Activated T-helper 9 cell treated with anti-CD3 and anti-CD28 coated beads, Interleukin-2, amount 50 U/mL, for 16 hours (primary cell): ENCODE data around the gene PPM1E.
"Not testable (repeated sequence)": the region's sequence is repeated elsewhere in the genome, so short reads cannot be mapped to it uniquely, and the experiment has no call there.

Source experiments
- DNase-seq: peaks from one replicate; pipeline ENCODE4 v3.0.0-alpha.2; 2020; ENCODE audit warnings: low read depth

The PPM1E gene

DNA sequence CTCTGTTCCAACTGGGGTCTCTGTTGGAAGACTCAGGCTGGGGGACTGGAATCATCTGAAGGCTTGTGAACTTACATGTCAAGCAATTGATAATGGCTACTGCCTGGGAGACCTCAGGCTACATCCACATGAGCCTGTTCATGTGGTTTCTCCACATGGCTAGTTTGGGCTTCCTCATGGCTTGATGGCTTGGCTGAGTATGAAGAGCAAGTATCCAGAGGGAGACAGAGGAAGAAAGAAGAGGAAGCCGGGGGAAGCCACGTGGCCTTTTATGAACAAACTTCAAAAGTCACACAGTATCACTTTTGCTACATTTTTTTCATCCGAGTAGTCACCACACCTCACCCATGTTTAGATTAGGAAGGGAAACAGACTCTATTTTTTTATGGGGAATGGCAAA is 192.2 kb downstream of the PPM1E start:
- no peak for DNase-seq

DNA sequence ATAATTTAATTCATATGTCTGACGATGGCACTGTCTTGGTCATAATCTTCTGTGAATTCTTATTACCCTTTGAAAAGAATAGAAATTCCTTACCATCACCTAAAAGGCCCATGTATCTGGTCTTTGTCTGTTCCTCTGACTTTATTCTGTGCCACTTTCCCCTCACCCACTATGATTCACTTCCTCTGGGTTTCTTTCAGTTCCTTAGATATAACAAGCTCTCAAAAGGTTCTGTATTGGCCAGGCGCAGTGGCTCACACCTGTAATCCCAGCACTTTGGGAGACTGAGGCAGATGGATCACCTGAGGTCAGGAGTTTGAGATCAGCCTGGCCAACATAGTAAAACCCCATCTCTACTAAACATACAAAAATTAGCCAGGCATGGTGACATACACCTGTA is 198.7 kb downstream of the PPM1E start:
- not testable (repeated sequence) for DNase-seq

DNA sequence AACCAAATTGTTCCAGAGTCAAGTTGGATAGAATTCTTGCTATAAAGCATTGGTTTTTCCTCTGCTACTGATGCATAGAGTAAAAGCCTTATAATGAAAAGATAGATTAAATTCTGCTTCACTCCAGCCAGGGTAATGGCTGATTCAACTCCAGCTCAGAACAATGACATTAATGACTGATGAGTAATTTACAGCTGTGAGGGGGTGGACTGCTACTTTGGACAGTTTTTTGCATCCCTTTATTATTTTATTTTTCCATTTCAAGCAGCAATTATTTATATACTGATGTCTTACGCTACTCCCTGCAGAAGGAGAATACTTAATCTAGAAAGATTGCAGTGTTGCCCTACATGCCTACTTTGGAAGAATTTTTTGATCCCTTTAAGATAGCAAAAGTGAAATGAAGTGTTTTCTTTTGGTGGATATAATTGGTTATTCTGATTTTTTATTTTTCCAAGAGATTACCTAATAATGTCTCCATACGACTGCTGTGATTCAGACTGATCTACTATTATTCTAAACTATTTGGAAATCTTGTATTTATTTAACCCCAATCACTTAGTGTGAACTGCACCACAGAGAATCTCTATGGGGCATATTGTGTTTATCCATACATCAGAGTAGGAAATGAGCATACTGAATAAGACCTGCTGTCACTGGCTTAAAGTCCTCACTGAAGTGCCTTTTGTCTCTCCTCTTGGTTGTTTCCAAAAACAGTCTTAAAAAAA is 201.5 kb downstream of the PPM1E start:
- no peak for DNase-seq

DNA sequence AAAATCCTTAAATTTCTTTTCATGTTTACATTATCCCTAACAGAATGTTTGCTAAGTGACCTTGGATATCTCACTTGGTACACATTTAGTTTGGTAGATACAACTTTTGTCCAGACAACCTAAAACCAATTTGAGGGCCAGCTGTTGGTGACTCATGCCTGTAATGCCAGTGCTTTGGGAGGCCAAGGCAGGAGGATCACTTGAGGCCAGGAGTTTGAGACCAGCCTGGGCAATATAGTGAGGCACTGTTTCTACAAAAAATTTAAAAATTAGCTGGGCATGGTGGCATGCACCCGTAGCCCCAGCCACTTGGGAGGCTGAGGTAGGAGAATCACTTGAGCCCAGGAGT is 202.0 kb downstream of the PPM1E start:
- not testable (repeated sequence) for DNase-seq

DNA sequence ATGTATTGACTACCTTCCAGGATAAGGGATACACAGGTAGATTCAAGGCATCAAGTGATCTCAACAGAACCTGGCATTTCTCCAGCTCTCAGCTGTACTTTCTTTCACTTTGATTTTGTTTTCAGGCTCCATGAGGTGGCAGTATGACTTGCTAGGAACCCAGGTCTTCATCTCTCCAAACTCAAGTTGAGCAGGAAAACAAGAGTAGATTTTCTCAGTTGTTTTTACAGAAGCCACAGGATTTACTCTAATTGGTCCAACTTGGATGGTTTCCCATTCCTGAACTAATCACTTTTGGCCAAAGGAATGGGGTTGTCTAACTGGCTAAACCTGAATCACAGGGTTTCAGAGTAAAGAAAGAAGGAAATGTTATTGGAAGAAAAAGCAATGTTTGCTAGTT is 204.4 kb downstream of the PPM1E start:
- DNase-seq: no peak

DNA sequence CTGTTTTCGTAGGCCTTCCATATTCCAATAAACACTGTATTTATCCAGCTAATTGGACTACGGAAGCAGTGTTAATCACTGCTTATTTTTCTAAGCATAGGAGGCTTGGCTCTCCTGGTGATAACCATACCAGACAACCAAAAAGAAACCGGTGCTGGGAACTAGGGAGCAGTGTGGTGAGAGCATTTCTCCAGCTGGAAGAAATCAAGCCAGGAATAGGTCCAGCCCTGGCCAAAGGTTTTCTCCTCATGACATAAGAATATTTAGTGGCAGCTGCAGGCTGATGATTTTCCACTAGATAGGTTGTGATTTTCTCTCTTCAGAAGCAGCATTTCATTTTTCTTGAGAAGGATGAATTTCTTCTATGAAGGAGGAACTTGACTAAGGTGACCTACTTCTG is 209.6 kb downstream of the PPM1E start:
- no peak for DNase-seq

DNA sequence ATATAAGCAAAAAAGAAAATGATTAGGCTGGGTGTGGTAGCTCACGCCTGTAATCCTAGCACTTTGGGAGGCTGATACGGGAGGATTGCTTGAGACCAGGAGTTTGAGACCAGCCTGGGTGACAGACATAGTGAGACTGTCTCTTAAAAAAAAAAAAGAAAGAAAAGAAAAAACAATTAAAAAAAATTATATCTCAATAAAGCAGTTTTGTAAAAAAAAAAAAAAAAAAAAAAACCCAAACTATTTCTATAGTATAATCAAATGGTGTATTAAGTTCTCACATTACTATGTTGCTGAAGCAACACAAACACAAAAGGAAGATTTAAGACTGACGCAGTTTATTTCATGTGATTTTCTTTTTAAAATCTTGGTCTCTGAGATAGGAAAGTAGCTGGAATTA is 210.6 kb downstream of the PPM1E start:
- no peak for DNase-seq

DNA sequence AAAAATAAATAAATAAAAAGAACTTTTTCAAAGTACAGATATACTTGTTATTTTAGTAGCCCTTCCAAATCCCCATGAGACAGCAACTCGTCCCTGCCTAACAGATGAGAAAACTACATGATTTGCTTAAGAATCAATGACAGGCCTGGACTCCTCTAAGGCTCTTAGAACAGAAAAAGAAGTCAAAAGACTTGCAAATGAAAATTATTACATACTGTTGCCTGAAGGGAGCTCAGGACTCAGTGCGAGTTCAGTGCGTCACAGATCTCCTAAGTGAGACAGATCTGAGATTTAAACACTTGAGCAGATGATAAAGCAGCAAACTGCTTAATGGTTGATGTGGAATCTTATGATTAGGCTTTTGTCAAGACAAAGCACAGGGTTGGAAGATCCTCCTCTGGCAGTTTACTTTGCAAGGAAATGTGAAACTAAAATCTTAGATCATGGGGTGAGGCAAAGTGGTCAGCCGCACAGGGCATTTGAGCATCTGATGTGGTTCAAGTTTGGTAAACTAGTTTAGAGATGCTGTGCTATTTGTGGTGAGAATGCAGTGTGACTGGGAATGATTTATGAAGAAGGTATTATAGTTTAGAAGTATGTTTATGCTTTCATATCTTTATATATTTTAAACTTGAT is 212.9 kb downstream of the PPM1E start:
- DNase-seq: no peak

DNA sequence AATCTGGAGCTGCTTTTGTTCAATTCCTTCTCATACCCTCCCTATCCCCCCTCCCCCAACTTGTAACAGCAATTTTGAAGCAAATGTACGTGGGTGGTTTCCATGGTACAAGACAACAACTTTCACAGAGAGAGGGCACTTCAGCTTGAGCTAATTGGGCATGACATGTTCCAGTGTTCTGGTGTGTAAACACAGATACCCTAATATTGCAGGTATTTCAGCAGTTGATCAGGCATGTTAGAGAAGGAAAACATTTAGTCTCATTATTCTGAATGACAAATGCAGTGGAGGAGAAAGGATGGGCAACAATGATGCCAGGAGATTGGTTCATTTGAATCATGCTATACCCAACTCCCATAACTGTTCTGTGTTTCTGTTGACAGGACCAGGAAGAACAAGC is 213.5 kb downstream of the PPM1E start:
- DNase-seq: no peak

DNA sequence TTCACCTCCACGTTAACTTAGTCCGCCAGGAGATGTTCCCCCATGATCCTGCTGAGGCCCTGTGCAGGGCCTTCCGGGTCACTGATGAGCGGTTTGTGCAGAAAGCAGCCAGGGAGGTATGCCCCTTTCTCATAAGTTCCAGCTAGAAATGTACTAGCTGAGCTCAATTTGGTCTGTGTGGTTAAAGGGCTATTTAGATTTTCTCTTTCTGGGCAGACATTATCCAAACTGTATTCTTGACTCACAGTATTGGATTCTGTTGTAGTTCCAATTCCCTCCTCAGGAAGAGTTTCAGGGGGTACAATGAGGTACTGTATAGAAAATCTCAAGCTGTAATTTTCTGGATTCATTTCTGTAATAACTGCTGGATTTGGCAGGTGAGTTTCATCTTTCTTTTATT is 214.0 kb downstream of the PPM1E start:
- no peak for DNase-seq

DNA sequence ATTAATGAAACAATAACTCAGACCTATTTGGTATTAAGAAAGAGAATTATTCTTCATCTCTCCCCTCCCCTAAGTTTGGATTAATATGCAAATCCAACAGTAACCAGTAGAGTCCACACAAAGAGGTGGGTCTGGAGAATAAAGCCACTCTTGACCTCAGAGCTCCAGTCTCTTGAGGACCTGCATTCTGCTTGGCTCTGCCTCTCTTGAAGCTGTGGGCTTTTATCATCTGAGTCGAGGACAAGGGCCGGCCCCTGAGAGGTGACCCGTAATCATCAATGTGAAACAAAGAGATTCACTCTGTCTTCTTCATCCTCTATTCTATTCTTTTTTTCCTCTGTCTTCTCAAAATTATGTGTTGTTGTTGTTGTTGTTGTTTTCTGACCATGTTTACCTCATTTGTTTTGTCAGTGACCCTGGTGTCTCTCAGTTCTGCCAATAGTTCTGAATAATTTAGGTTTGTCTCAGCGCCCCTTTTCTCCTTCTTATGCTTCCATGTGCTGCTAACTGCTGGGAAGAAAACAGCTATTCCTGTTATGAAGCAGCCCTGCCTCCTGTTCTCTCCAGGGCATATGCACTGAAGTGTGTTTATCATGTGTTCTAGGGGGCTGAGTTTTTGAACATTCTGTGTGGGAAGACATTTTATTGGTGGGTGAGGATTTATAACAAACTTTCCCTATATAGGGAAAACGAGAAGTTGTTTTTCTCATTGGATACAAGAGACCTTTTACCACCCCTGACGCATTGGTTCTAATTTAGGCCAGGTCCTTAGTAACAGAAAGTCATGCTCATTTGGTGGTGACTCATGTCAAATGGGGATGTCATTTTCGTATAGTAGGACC is 215.2 kb downstream of the PPM1E start:
- DNase-seq: no peak

DNA sequence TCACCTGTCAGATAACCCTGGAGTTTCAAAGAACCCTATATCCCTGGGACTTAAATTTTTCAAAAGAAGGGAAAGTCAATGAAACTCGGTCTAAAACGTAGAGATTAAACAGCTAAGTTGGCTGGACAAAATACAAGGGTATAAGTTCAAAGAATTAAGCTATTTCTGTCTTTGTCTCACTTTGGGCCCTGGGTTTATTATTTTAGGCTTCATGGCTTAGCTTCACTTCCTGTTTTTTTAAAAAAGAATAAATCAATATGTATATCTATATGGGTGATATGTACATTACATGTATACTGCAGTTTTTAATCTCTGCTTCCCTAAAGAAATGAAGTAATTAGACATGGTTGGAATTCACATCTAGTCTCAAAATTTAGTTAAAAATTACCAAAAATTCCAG is 218.7 kb downstream of the PPM1E start:
- DNase-seq: no peak

DNA sequence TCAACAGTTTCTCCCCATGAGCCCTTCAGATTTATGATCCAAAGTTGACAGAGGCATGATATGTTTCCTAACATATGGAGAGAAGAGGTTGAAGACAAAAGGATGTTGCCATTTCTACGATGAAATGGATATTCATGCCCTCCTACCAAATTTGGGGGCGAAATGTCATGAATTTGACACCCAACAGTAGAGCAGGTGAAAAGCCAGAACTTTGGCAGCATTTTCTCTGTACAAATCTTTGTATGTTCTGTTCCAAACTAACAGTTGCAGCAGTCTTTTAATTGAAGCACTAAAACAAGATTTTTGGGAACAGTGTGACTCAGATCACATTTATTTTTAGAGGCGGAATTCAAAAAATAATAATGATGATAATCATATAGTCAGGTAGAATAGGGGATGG is 220.9 kb downstream of the PPM1E start:
- no peak for DNase-seq

DNA sequence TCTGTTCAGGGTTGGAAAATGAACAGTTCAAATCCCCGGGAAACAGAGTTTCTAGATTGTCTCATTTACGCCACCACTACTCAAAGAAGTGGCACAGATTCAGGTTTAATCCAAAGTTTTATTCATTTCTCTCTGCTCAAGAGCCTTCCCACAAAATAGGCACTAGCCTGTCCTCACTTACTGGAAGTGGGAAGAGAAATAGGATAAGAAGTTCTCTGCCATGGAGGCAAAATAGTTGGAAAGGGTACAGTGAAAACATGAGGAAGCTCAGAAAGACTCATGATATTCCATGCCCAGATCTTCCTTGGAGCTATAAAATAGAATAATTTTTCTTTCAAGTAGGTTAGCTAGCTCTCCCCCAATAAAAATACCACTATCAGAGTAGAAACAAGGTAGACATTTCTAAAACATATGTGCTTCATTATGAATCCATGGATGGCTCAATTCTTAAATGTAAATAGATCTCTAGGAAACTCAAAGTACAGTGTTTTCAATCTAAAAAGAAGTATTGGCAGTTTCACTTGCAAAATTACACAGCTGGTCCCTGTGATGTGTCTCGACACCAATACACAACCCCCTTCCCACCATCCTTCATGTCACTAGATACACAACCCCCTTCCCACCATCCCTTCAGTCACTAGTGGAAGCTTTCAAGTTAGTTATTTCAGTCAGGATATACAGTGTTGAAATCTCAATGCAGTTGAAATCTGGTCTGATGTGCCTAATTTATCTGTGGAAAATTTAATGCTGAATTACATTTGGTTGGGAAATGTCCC is 225.2 kb downstream of the PPM1E start:
- no peak for DNase-seq

DNA sequence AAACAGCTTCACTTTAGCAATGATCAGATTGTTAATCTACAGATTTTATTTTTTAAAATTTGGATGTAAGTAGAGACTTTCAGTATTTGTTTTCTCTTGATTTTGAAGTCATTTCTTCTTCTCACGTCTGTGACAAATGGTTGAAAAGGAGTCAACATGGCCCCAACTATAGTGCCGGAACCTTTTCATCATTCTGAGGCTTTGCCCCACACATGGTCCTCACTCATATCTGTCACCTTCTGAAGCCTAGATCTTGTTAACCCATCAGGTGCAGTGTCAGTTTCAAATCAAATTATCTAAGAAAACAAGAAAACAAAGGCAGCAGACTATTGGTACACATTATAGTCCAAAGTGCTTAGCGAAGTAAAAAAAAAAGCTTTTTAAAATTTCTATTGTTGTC is 227.0 kb downstream of the PPM1E start:
- DNase-seq: no peak

DNA sequence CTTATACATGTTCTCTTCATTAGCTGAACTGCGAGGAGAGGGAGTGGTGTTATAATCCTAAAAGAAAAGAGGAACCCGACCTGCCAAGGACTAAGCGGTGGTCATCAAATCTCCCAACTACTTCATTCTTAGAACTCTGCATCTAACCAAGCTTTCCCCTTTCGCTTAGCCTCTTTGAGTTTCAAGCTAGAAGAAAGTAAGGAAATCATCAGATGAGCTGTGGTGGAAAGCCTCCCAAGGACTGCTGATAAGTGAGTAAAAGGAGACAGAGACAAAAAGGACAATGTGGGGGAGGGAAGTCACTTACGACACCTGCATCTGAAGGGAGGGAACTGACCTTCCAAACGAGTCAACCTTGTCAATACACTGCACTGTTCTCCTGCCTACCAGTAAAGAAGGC is 229.7 kb downstream of the PPM1E start:
- no peak for DNase-seq

DNA sequence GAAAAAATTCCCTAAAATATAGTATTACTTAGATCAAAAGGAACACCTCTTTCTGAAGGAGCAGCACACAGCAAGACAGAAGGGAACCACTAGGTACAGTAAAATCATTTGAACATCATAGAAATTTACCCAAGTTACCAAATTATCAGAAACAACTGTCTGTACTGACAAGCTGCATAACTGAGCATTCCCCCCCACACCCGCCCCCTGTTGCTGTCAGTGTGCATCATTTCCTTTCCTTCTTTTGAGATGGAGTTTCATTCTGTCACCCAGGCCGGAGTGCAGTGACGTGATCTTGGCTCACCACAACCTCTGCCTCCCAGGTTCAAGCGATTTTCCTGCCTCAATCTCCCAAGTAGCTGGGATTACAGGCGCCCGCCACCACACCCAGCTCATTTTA is 230.3 kb downstream of the PPM1E start:
- DNase-seq: no peak

DNA sequence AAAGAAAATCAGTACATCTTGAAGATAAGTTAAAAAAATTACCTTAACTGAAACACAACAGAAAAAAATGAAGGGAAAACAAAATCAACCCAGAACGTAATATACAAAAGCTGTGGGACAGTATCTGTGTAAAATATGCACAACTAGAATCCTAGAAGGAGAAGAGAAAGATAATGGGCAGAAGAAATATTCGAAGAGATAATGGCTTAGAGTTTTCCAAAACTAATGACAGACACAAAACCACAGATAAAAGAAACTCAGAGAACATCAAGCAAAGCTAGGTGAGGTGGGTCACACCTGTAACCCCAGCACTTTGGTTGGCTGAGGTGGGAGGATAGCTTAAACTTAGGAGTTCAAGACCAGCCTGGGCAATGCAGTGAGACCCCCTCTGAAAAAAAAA is 234.0 kb downstream of the PPM1E start:
- no peak for DNase-seq

DNA sequence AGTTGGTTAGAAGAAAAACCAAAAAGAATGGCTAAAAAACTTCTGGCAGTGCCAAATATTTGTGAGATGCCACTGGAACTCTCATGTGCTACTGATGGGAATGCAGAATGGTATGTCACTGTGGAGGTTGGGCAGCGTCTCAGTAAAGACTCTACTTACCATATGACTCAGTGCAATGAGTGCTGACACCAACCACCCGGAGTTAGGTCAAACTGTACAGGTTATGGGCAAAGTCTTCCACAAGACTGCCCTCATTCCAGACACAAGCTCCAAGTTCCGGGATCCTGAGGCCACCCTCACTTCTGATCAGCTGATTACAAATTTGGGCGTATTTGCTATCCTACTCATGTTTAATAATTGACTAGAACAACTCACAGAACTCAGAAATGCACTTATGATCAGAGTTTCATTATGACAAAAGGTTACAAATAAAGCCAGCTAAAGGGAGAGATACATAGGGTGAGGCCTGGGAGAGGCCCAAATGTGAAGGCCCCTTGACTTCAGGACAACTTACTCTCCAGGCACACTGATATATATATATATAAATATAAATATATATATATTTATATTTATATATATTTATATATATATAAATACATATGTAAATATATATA is 236.2 kb downstream of the PPM1E start:
- no peak for DNase-seq

DNA sequence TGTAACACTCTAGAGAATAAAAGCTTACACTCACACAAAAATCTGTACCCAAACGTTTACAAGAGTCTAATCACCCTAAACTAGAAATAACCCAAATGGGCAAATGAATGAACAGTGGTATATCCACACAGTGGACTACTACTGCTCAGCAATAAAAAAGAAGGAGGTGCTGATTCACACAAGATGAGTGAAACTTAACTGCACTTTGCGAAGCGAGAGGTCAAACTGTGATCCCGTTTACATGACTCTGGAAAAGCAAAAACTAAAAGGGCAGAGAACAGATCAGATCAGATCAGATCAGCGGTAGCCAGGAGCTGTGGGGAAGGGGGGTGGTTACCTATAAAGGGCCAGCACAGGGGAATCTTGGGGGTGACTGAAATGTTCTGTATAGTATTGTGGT is 237.7 kb downstream of the PPM1E start:
- no peak for DNase-seq

DNA sequence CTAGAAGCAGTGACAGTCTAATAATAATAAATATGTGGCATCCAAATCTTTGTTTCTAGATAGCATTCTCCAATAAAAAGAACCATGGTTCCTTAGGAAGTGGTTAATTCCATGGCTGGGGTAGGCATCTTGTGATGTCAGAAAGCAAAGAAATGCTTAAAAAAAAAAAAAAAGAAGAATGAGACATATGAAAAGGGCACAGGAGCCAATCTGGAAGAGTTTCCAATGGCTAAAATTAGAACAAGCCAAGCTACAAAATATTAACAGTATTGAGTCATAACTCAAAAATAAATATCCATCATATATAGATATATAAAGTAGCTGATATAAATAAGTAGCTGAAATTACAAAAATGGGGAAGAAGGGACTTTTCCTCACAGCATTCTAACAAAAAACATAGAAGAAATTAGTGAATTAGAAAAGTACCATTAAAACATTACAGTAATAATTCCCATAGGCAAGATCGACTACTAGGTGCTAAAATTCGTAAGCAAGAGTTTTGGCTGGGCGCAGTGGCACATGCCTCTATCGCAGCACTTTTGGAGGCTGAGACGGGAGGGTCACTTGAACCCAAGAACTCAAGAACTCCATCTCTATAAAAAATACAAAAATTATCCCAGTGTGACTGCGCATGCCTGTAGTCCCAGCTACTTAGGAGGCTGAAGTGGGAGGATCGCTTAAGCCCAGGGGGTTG is 239.7 kb downstream of the PPM1E start:
- no peak for DNase-seq
